Endothelial cell (in vitro differentiated cells): ENCODE results near the gene DIP2A. TPM values are rescaled to one million over a fixed set of nuclear protein-coding genes. Genes with fewer than 3 reads are reported as not detected.

Experiments used
- DNase-seq: peaks from one replicate; pipeline ENCODE4 v3.0.0; 2021; ENCODE audit warnings: low spot score
- H3K27ac Mint-ChIP-seq: one replicate; pipeline ENCODE4 v1.8.0; 2021; ENCODE audit warnings: mixed read lengths, inconsistent platforms; ENCODE audit not compliant: unreplicated experiment
- H3K27me3 Mint-ChIP-seq: one replicate; pipeline ENCODE4 v1.8.0; 2021; ENCODE audit warnings: mild to moderate bottlenecking, moderate library complexity, mixed read lengths, inconsistent platforms; ENCODE audit not compliant: unreplicated experiment
- H3K36me3 Mint-ChIP-seq: one replicate; pipeline ENCODE4 v1.8.0; 2021; ENCODE audit warnings: mild to moderate bottlenecking, low read depth, mixed read lengths, inconsistent platforms; ENCODE audit not compliant: unreplicated experiment
- H3K4me1 Mint-ChIP-seq: one replicate; pipeline ENCODE4 v1.8.0; 2021; ENCODE audit warnings: mild to moderate bottlenecking, mixed read lengths, inconsistent platforms; ENCODE audit not compliant: unreplicated experiment
- H3K4me3 Mint-ChIP-seq: one replicate; pipeline ENCODE4 v1.8.0; 2021; ENCODE audit warnings: mild to moderate bottlenecking, mixed read lengths, inconsistent platforms; ENCODE audit not compliant: unreplicated experiment
- H3K9me3 Mint-ChIP-seq: one replicate; pipeline ENCODE4 v1.8.0; 2021; ENCODE audit warnings: mixed read lengths, inconsistent platforms; ENCODE audit not compliant: unreplicated experiment
- CTCF ChIP-seq: fragments of 200-600 bp; sonication (generic); IDR thresholded peaks from one replicate; pipeline ENCODE4 v1.5.0; 2021; ENCODE audit warnings: antibody characterized with exemption; ENCODE audit not compliant: unreplicated experiment
- total RNA-seq: library from RNA; stranded (reverse); fragmentation: NEBNext Ultra II Directional; extraction: Animal tissue kit (Norgen Biotek cat#: 25700); gene quantifications from one replicate; pipeline ENCODE4 v1.2.1, GENCODE V29; 2021; ENCODE audit not compliant: unreplicated experiment

The DIP2A gene
- total RNA-seq, 1 donor from 2014 or later = 80.2 TPM

- DNase-seq = no peak
- TF ChIP-seq CTCF = no peak
- peaks cover 19% of the 10 kb centered on the region for H3K36me3 Mint-ChIP-seq
- no peaks in the 10 kb centered on the region for H3K9me3 Mint-ChIP-seq
- no peaks in the 10 kb centered on the region for H3K27me3 Mint-ChIP-seq
- no peak overlapping the region for H3K4me3 Mint-ChIP-seq
- H3K4me1 Mint-ChIP-seq = peaks cover 3% of the 10 kb centered on the region
- no peak overlapping the region for H3K27ac Mint-ChIP-seq
Observed at GRCh38 chr21:46493828-46494227, 35.1 kb downstream of the DIP2A start.

- H3K9me3 Mint-ChIP-seq = no peaks in the 10 kb centered on the region
- no peak overlapping the region for H3K4me3 Mint-ChIP-seq
- H3K36me3 Mint-ChIP-seq = peaks cover 22% of the 10 kb centered on the region
- no peak overlapping the region for H3K27ac Mint-ChIP-seq
- DNase-seq = no peak
- H3K4me1 Mint-ChIP-seq = peaks cover 3% of the 10 kb centered on the region
- peaks cover 1% of the 10 kb centered on the region for H3K27me3 Mint-ChIP-seq
- TF ChIP-seq CTCF = no peak
Observed at GRCh38 chr21:46498335-46499050, 39.8 kb downstream of the DIP2A start.

- H3K36me3 Mint-ChIP-seq = peaks cover 30% of the 10 kb centered on the region
- no peak overlapping the region for H3K27ac Mint-ChIP-seq
- peaks cover 2% of the 10 kb centered on the region for H3K27me3 Mint-ChIP-seq
- H3K4me3 Mint-ChIP-seq = peak overlapping the region; percentile 35
- H3K4me1 Mint-ChIP-seq = no peaks in the 10 kb centered on the region
- DNase-seq = no peak
- no peak for TF ChIP-seq CTCF
- H3K9me3 Mint-ChIP-seq = no peaks in the 10 kb centered on the region
Observed at GRCh38 chr21:46500224-46500861, 41.7 kb downstream of the DIP2A start.

GRCh38 chr21:46503922-46504550 lies 45.3 kb downstream of the DIP2A start:
- TF ChIP-seq CTCF = no peak
- Mint-ChIP-seq H3K4me3 (no peak overlapping the region), H3K27ac (no peak overlapping the region)

GRCh38 chr21:46504666-46505065 lies 46.0 kb downstream of the DIP2A start:
- H3K36me3 Mint-ChIP-seq = peaks cover 34% of the 10 kb centered on the region
- H3K27me3 Mint-ChIP-seq = peaks cover 2% of the 10 kb centered on the region
- no peaks in the 10 kb centered on the region for H3K9me3 Mint-ChIP-seq
- no peak overlapping the region for H3K4me3 Mint-ChIP-seq
- no peak for TF ChIP-seq CTCF
- no peak overlapping the region for H3K27ac Mint-ChIP-seq
- H3K4me1 Mint-ChIP-seq = no peaks in the 10 kb centered on the region
- DNase-seq = no peak

More at GRCh38 chr21:46503922-46504550, 45.3 kb downstream of the DIP2A start:
- H3K36me3 Mint-ChIP-seq = peaks cover 28% of the 10 kb centered on the region
- DNase-seq = no peak
- no peaks in the 10 kb centered on the region for H3K9me3 Mint-ChIP-seq
- no peaks in the 10 kb centered on the region for H3K4me1 Mint-ChIP-seq
- peaks cover 2% of the 10 kb centered on the region for H3K27me3 Mint-ChIP-seq
